MM.1S (cell line): Measurements from ENCODE around the gene SLC8B1.

Experiments
- DNase-seq: peaks from one replicate; pipeline ENCODE4 v3.0.0-alpha.2; 2015
- H2AFZ ChIP-seq: fragments of 300-600 bp; sonication (generic); 2 replicates; pipeline ENCODE4 v1.6.0; 2016; ENCODE audit warnings: antibody characterized with exemption, low read length
- H3F3A ChIP-seq: fragments of 300-600 bp; sonication (generic); 2 replicates; pipeline ENCODE4 v1.6.1; 2016; ENCODE audit warnings: mild to moderate bottlenecking, antibody characterized with exemption, low read length, moderate library complexity, mixed read lengths; ENCODE audit not compliant: insufficient read depth
- H3K27ac ChIP-seq: fragments of 300-600 bp; sonication (generic); 2 replicates; pipeline ENCODE4 v1.5.1; 2016; ENCODE audit warnings: mild to moderate bottlenecking, low read length
- H3K27me3 ChIP-seq: fragments of 300-600 bp; sonication (generic); replicated peaks from 2 replicates; pipeline ENCODE4 v1.6.0; 2016; ENCODE audit warnings: low read length; ENCODE audit not compliant: insufficient read depth
- H3K36me3 ChIP-seq: fragments of 300-600 bp; sonication (generic); replicated peaks from 2 replicates; pipeline ENCODE4 v1.6.1; 2016; ENCODE audit warnings: mild to moderate bottlenecking, low read length, mixed read lengths; ENCODE audit not compliant: insufficient read depth
- H3K4me1 ChIP-seq: fragments of 300-600 bp; sonication (generic); 2 replicates; pipeline ENCODE4 v1.6.1; 2016; ENCODE audit warnings: low read length, mixed read lengths
- H3K4me2 ChIP-seq: fragments of 300-600 bp; sonication (generic); 2 replicates; pipeline ENCODE4 v1.6.0; 2016; ENCODE audit warnings: low read depth, low read length
- H3K4me3 ChIP-seq: fragments of 300-600 bp; sonication (generic); 2 replicates; pipeline ENCODE4 v1.5.1; 2016; ENCODE audit warnings: low read length, mixed read lengths
- H3K79me2 ChIP-seq: fragments of 300-600 bp; sonication (generic); 2 replicates; pipeline ENCODE4 v1.6.1; 2016; ENCODE audit warnings: mixed run types, low read length, mixed read lengths
- H3K9ac ChIP-seq: fragments of 300-600 bp; sonication (generic); 2 replicates; pipeline ENCODE4 v1.6.1; 2016; ENCODE audit warnings: low read length, mixed read lengths
- H3K9me2 ChIP-seq: fragments of 300-600 bp; sonication (generic); replicated peaks from 2 replicates; pipeline ENCODE4 v1.6.1; 2016; ENCODE audit warnings: mild to moderate bottlenecking, low read length, mixed read lengths; ENCODE audit not compliant: insufficient read depth
- H3K9me3 ChIP-seq: fragments of 300-600 bp; sonication (generic); replicated peaks from 2 replicates; pipeline ENCODE4 v1.6.1; 2016; ENCODE audit warnings: mild to moderate bottlenecking, low read length, mixed read lengths; ENCODE audit not compliant: insufficient read depth
- H4K20me1 ChIP-seq: fragments of 300-600 bp; sonication (generic); 2 replicates; pipeline ENCODE4 v1.6.1; 2016; ENCODE audit warnings: mild to moderate bottlenecking, low read length, moderate library complexity, mixed read lengths; ENCODE audit not compliant: insufficient read depth
- CTCF ChIP-seq: fragments of 300-600 bp; sonication (generic); IDR thresholded peaks from 2 replicates; pipeline ENCODE4 v1.5.1; 2016; ENCODE audit warnings: antibody characterized with exemption, low read length, mixed read lengths
- EZH2 ChIP-seq: fragments of 300-600 bp; sonication (generic); optimal IDR thresholded peaks from 2 replicates; pipeline ENCODE3; 2017; ENCODE audit warnings: low read depth, mild to moderate bottlenecking, antibody characterized with exemption, low read length, mixed read lengths
- EZH2phosphoT487 ChIP-seq: fragments of 300-600 bp; sonication (generic); IDR thresholded peaks from 2 replicates; pipeline ENCODE4 v1.6.1; 2018; ENCODE audit warnings: antibody characterized with exemption, low read length

Gene SLC8B1

GRCh38 chr12:113261847-113262470, 73.0 kb downstream of the SLC8B1 start:
- Histone ChIP-seq H3F3A (no peaks in the 10 kb centered on the region), H3K79me2 (no peaks in the 10 kb centered on the region), H3K36me3 (no peaks in the 10 kb centered on the region), H3K4me1 (no peaks in the 10 kb centered on the region), H3K9ac (no peak overlapping the region), H3K4me2 (no peak overlapping the region), H2AFZ (no peak overlapping the region), H3K9me3 (no peaks in the 10 kb centered on the region), H3K4me3 (no peak overlapping the region), H3K27ac (no peak overlapping the region), H3K27me3 (no peaks in the 10 kb centered on the region), H3K9me2 (no peaks in the 10 kb centered on the region), H4K20me1 (no peaks in the 10 kb centered on the region)
- no peak for TF ChIP-seq EZH2
- no peak for TF ChIP-seq EZH2phosphoT487
- no peak for TF ChIP-seq CTCF
- DNase-seq: no peak

- H3K9me2 ChIP-seq: no peaks in the 10 kb centered on the region
- no peaks in the 10 kb centered on the region for H3K27me3 ChIP-seq
- H2AFZ ChIP-seq: no peak overlapping the region
- DNase-seq: no peak
- no peak overlapping the region for H3K27ac ChIP-seq
- no peaks in the 10 kb centered on the region for H3K4me1 ChIP-seq
- no peaks in the 10 kb centered on the region for H3K79me2 ChIP-seq
- no peak overlapping the region for H3K9ac ChIP-seq
- H3K36me3 ChIP-seq: no peaks in the 10 kb centered on the region
- no peak overlapping the region for H3K4me3 ChIP-seq
- H3K4me2 ChIP-seq: no peak overlapping the region
- TF ChIP-seq EZH2 (no peak), EZH2phosphoT487 (no peak), CTCF (no peak)
- H3K9me3 ChIP-seq: no peaks in the 10 kb centered on the region
- H4K20me1 ChIP-seq: no peaks in the 10 kb centered on the region
- no peaks in the 10 kb centered on the region for H3F3A ChIP-seq
These were observed 74.1 kb downstream of the SLC8B1 start for GRCh38 chr12:113260636-113261300.

GRCh38 chr12:113260127-113260526, 74.8 kb downstream of the SLC8B1 start:
- no peaks in the 10 kb centered on the region for H3K27me3 ChIP-seq
- H3K9ac ChIP-seq: no peak overlapping the region
- H3K79me2 ChIP-seq: no peaks in the 10 kb centered on the region
- no peak for DNase-seq
- TF ChIP-seq CTCF: no peak
- TF ChIP-seq EZH2: no peak
- no peak for TF ChIP-seq EZH2phosphoT487
- no peaks in the 10 kb centered on the region for H3F3A ChIP-seq
- no peaks in the 10 kb centered on the region for H3K9me2 ChIP-seq
- no peak overlapping the region for H3K4me2 ChIP-seq
- H3K9me3 ChIP-seq: no peaks in the 10 kb centered on the region
- H2AFZ ChIP-seq: no peak overlapping the region
- no peaks in the 10 kb centered on the region for H3K36me3 ChIP-seq
- no peak overlapping the region for H3K4me3 ChIP-seq
- no peak overlapping the region for H3K27ac ChIP-seq
- H4K20me1 ChIP-seq: no peaks in the 10 kb centered on the region
- H3K4me1 ChIP-seq: no peaks in the 10 kb centered on the region
